Choroid plexus epithelial cell (primary cell): ENCODE data around the gene PKLR.

Experiments
- DNase-seq: peaks from one replicate; pipeline ENCODE4 v3.0.0-alpha.2; 2010; ENCODE audit warnings: low read depth
- H3K4me3 ChIP-seq: 2 replicates; pipeline ENCODE4 v1.5.1; 2011; ENCODE audit warnings: low read depth, mild to moderate bottlenecking, control low read depth, low read length, moderate library complexity
- TF ChIP-seq, protein P1 (sequence below): conservative IDR thresholded peaks from 2 replicates; pipeline ENCODE4 v1.5.1; 2011; ENCODE audit warnings: low read depth, mild to moderate bottlenecking, control low read depth, inconsistent platforms, low read length, moderate library complexity

The PKLR gene

DNA sequence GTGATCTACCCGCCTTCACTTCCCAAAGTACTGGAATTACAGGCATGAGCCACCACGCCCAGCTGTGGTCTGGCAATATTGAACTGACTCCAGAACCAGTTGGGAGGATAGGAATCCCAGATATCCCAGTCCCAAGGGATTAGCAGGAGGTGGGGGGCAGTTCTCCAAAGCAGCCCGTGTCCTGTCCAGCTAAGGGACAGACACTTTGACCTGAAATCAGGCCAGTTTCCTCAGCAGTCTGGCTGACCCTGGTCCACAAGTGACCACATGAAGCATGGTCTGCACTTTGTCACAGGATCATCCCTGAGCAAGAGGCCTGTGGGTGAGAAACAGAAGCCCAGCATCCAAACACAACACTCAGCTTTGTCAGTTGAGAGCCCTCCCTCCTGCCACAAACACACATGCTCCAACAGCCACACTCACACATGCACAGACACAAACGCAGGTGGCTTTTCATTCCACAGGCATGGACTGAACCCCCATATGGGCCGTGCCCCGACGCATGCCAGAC lies 4.7 kb upstream of the PKLR start:
- no peak overlapping the region for H3K4me3 ChIP-seq
- TF ChIP-seq, protein P1, sequence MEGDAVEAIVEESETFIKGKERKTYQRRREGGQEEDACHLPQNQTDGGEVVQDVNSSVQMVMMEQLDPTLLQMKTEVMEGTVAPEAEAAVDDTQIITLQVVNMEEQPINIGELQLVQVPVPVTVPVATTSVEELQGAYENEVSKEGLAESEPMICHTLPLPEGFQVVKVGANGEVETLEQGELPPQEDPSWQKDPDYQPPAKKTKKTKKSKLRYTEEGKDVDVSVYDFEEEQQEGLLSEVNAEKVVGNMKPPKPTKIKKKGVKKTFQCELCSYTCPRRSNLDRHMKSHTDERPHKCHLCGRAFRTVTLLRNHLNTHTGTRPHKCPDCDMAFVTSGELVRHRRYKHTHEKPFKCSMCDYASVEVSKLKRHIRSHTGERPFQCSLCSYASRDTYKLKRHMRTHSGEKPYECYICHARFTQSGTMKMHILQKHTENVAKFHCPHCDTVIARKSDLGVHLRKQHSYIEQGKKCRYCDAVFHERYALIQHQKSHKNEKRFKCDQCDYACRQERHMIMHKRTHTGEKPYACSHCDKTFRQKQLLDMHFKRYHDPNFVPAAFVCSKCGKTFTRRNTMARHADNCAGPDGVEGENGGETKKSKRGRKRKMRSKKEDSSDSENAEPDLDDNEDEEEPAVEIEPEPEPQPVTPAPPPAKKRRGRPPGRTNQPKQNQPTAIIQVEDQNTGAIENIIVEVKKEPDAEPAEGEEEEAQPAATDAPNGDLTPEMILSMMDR, result no peak
- DNase-seq, result no peak

DNA sequence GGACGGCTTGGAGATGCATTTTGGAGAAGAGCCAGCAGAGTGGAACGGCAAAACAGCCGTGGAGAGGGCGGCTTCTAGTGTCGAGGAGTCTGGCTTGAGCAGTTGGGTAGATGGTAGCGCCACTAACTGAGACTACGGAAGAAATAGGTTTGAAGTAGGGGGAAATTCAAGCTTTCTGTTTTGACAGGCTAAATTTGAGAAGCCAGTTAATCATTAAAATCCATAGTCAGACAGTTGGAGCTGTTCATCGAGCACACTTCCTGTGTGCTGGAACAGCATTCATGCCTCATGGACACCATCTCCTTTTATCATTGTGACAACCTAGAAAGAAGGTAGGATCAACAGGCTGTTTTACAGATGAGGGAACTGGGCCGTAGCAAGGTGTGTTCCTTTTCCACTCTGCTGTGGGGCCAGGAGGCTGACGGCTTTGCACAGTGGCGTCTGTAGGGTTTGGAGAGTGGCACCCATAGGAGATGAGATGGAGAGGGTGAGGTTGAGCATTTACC lies 3.4 kb upstream of the PKLR start:
- TF ChIP-seq, protein P1, result no peak
- H3K4me3 ChIP-seq, result no peak overlapping the region
- DNase-seq, result no peak

DNA sequence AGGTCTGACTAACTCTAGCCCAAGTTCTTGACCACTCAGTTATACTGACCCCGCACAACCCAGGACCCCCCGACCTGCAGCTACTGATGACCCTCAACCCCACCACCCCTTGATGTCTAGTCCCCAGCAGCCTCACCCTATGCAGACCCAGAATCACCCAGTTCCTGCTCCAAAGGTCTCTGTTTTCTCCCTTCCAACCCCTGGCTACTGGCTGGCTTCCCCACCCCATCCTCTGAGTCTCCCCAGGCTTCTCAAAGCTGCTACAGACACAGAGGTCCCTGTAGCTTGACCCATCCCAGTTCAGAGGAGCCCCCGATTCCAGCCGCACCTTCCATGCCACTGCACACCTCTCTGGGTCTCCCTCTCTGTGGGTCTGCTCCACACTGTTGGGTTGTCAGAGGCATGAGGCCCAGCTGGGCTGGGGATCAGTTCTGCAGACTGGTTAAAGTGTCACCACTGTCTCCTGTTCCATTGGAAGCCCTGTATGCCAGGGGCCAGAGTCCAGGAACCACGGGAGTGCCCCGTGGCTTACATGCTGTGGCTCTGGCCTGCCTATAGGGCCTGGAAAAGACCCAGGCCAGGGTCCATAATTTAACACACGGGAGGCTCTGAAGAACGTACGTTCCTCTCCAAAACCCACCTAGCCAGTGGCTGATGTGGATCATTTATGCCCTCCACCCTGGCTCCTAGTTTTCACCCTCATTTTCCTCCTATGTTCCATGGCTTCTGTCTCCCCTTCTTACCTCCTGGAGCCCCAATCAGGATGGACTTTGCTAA lies 497 bp downstream of the PKLR start:
- TF ChIP-seq, protein P1, result no peak
- no peak overlapping the region for H3K4me3 ChIP-seq
- no peak for DNase-seq

DNA sequence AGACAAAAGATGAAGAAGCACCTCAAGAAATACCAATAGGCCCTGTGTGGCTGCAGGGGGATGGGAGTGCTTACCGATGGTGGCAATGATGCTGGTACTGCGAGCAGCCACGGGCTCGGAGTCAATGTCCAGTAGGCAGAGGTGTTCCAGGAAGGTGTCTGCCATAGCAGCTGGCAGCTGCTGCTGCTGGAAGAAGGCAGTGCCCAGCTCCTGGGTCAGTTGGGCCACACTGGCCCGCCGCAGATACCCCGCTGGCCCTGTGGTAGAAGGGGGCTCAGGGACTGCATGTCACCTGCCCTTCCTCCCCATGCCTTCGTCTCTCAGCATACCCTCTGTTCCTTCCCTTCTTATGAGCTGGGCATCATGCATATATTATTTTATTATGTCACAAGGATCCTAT lies 1.2 kb downstream of the PKLR start:
- TF ChIP-seq, protein P1, result no peak
- DNase-seq, result no peak

DNA sequence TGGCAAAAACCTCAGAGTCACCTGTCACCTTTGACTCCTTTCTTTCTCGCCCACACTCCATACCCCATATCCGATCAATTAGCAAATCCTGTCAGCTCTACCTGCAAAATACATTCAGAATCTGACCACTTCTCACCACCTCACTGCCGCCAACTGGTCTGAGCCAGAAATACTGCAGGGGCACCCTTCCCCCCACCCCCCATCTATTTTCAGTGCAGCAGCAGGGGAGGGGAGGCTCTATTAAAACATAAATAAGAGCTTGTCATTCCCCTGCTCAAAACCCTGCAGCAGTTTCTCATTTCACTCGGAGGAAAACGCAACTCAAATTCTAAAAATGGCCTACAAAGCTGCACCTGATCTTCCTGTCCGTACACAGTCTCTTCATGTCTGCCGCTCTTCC lies 3.9 kb downstream of the PKLR start:
- TF ChIP-seq, protein P1, result no peak
- no peak overlapping the region for H3K4me3 ChIP-seq
- DNase-seq, result no peak

More for the DNA sequence above, 1.2 kb downstream of the PKLR start:
- no peak overlapping the region for H3K4me3 ChIP-seq

DNA sequence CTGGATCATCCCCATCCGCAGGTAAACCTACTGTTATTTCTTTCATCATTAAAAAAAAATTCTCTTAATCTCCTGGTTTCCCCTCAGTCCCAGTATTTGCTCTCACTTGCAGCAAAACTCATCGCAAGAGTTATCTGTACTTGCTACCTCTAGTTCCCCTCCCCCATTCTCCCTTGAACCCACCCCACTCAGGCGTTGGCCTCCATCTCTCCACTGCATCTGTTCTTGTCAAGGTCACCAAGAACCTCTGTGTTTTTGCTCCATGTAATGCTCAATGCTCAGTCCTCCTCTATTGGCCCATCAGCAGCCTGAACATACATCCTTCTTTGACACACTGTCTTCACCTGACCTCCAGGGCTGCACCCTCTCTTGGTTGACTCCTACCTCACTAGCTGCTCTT lies 4.6 kb downstream of the PKLR start:
- no peak for DNase-seq
- no peak overlapping the region for H3K4me3 ChIP-seq
- TF ChIP-seq, protein P1, result no peak

DNA sequence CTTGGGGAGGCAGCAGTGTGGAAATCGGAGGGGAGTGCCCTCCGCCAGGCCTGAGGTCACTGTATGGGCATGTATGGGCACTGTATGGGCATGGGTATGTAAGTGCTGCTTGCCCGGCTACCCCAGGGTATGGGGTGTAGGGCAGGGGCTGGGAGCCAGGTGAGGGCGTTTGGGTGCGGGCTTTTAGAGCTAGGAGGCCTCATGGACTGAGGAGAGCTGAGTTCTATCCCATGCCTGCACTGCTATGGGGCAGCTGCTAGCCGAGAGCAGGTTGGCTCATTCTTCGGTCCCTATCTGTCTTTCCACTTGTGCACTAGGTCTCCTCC lies 5.3 kb downstream of the PKLR start:
- no peak for DNase-seq
- no peak overlapping the region for H3K4me3 ChIP-seq
- TF ChIP-seq, protein P1, result no peak
